ENCODE results near the gene MST1R.
"Not testable (repeated sequence)": the region's sequence is repeated elsewhere in the genome, so short reads cannot be mapped to it uniquely, and the experiment has no call there.

MST1R gene

GRCh38 chr3:49911611-49912010 is 7.9 kb upstream of the MST1R start:
- DNase-seq (ENCODE audit: low spot score), result no peak

DNA sequence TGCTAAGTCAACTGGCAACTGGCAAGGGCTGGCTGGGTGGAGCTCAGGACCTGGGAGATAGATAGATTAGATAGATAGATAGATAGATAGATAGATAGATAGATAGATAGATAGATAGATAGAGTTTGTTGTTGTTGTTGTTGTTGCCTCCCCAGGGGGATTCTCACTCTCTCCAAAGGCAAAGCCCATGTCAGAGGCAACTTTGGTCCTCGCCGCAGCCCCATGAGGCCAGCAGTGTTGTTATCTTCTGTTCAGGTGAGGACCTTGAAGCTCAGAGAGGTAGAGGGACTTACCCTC is 7.4 kb upstream of the MST1R start:
- DNase-seq (ENCODE audit: low spot score), result no peak

- DNase-seq (ENCODE audit: low spot score), result no peak
Measured at GRCh38 chr3:49910409-49911123, 6.9 kb upstream of the MST1R start.

DNA sequence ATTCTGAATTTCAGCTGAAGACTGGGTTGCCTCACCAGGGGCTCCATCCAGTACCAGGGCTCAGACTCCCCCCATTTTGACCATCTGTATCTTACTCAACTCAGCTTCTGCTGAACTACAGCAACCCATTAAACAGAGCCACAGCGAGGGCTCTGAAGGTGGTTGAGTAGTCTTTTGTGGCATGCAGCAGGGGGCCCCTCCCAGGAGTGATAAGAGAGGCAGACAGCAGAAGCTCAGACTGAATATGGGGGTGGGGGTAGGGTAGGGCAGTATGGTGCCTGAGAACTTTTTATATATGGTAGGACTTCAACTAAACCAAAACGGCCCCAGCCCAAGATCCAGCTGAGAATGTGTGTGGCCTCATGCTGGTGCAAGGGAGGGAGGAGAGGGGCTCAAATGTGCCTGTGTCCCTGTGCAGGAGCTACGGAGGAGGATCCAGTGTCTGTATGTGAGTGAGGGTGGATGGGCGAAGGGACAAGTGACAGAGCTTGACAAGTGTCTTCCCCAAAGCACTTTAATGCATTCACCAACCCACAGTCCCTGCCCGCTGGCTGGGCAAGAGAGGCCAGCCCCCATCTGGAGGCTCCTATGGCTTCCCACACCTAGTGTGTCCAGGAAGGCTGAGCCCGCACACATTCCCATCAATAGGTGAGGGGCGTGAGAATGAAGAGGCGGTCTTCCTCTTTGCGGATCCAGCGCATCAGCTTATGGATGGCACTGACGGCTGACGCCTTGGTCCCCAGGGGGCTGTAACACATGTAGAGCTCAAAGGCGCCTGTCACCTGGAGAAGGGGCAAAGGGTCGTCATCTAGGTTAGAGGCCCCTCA is 4.9 kb upstream of the MST1R start:
- no peak for DNase-seq (ENCODE audit: low spot score)

GRCh38 chr3:49906073-49906743 is 2.5 kb upstream of the MST1R start:
- DNase-seq (ENCODE audit: low spot score), result peak; percentile 45

- not testable (repeated sequence) for DNase-seq (ENCODE audit: low spot score)
Measured at GRCh38 chr3:49904448-49904847, 775 bp upstream of the MST1R start.

GRCh38 chr3:49902511-49903345 is 945 bp downstream of the MST1R start:
- DNase-seq (ENCODE audit: low spot score), result no peak

- DNase-seq (ENCODE audit: low spot score), result no peak
Measured at GRCh38 chr3:49901366-49902339, 2.0 kb downstream of the MST1R start.

- DNase-seq (ENCODE audit: low spot score), result no peak
Measured at GRCh38 chr3:49900491-49901153, 3.1 kb downstream of the MST1R start.

DNA sequence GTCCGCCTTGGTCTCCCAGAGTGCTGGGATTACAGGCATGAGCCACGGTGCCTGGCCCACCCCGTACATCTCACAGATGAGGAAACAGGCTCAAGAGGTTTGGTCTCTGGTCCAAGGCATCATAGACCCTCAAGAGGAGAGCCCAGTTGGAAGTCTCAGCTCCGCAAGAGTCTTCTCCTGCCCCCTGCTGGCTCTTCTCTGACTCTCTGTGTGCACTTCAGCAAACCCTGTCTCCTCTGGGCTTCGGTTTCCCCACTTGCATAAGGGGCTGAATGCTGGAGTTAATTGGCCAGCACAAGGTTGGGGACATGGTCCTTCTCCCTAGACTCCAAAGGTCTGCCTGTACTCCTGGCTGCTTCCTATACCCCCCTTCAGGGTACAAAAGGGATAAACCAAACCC is 3.9 kb downstream of the MST1R start:
- no peak for DNase-seq (ENCODE audit: low spot score)

DNA sequence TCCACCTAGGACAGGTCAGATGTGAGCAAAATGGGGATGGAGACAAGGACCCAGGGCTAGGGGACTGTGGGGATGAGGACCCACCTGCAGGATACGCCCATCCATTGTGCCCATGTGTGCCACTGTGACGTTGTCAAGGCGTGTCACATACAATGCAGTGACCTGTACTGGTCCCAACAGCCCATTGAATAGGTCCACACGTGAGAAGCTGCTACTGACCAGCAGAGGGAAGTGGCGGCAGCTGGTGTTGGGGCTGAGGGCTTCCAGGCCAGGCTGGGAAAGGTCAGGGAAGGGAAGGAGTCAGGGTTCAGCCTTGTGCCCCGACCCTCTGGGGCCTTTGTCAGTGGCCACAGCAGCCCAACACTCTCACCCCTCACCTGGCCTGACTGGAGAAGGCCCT is 4.7 kb downstream of the MST1R start:
- no peak for DNase-seq (ENCODE audit: low spot score)

DNA sequence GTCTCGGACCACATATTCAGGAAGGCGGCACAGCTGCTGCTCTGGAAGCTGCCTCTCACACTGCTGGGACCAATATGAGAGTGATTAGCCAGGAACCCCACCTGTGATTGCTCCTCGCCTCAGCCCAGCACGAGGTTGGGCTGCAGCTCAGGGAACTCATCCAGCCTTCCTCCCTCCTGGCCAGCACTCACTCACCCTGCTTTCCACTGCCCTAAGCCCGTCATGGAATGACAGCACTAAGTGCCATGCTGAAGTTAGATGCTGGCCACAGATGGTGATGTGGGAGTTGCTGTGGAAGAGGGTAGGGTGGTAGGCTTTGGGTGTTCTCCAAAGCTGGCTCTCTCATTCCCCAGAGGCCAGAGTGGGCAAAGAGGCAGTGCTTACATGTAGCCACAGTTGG is 7.3 kb downstream of the MST1R start:
- no peak for DNase-seq (ENCODE audit: low spot score)

DNA sequence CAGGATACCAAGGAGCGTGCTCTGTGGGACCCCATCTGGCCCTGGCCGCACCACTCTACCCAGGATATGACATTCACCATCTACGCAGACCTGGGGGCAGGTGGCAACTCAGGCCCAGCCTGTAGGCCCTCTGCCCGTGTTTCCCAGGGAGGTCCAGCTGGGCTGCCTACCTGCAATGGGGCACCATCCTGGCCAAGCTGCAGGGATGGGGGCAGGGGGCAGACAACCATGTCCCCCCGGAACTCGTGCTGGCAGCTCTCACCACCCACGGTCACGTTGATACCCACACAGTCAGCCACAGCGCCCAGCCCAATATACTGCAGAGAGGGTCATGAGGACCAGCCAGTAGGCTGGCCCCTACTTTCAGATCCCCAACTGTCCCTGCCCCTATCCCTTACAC is 7.9 kb downstream of the MST1R start:
- no peak for DNase-seq (ENCODE audit: low spot score)

DNA sequence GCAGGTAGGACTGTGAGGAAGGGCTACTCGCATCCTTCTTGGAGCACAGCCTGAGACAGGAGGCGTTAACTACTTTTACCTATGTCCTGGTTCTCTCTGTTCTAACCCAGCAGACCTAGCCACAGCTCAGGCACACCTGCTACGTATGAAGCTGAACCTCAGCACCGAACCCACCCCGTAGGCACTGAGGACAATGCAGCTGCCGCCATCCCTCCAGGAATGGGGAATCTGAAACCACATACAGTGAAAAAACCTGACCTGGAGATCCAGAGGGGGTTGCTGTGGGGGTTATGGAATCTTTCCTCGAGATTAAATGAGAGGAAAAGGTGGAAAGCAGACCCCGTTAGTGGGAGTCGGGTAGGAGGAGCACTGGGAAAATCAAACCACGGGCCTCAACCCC is 14.4 kb downstream of the MST1R start:
- DNase-seq (ENCODE audit: low spot score), result no peak

DNA sequence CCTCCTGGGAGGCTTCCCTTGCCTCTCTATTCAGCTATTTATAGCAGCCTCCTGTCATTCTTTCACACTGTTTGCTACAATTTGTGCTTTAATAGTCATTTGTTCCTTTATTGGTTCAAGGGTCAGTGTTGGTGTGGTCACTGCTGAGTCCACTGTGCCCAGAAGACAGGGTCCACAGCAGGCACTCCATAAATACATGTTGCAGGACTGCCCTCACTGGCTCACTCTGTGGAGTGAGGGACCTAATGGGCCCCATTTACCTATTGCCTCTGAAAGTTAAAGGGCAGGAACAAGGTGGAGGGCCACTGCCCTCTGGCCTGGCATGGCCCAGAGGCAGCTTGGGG is 16.8 kb downstream of the MST1R start:
- DNase-seq (ENCODE audit: low spot score), result no peak

DNA sequence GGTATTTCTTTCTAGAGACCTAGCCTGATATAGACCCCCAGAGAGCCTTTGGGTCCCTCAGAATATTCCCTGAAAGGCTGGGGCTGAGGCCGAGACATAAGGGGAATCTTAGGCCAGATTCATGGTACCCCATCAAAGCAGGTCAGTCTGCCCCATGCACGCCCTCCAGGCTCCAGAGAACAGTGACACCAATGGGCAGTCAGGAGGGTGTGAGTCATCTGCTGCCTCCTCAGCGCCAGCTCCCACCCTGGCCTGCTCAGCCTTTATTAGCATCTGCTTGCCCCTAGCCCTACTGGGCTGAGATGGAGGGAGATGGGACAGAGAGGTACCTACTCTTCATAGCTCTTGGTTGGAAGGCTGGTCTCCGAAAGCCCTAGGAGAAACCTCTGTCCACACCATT is 19.7 kb downstream of the MST1R start:
- DNase-seq (ENCODE audit: low spot score), result no peak

DNA sequence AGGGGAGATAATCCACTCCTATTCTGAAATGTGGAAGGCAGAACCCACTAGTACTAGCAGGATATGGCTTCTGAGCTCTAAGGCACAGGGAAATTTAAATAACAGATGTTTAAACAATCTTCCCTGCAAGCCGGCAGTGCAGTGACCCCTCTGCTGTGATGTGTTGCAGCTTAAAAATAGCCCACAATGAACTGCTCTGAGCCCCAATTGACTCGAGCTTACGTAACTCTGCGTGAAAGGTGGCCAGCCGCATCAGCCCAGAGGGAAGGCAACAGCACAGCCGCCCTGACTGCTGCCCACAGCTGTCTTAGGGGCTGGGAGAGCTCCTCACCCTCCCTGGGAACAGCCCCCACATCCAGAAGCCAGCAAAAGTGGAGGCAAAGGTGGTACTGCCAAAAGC is 21.5 kb downstream of the MST1R start:
- no peak for DNase-seq (ENCODE audit: low spot score)

DNA sequence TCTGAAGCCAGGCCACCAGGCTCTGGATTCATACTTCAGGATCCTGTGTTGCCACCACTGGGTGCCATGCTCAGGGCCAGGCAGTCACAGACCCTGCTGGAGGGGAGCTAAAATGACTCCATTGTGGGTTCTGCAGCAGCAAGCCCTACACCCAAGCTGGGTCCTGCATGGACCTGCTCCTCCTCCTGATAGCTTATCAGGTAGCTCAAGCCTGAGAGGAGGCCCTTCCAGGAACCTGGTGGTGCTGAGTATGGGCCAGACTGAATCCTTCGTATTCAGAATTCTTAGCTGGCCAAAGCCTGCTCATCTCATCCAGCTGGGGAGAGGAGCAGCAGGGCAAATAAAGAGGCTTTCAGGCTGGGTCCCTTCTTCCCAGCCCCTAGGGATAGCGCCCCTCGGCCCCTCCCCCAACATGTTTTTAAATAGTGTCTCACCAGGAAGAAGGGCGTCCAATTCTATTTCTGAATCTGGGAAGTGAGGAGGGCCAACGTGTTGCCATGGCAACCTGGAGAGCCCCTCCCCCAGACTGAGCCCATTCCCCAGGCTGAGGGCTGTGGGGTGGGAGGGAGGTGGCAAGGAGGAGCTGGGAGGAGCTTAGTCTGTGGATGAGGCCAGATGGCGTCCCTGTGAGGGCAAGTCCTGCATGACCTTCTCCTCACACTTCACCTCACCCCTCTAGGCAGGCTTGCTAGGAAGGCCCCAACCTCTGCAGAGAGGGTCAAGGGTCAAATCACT is 22.9 kb downstream of the MST1R start:
- peak; percentile 39 for DNase-seq (ENCODE audit: low spot score)

DNA sequence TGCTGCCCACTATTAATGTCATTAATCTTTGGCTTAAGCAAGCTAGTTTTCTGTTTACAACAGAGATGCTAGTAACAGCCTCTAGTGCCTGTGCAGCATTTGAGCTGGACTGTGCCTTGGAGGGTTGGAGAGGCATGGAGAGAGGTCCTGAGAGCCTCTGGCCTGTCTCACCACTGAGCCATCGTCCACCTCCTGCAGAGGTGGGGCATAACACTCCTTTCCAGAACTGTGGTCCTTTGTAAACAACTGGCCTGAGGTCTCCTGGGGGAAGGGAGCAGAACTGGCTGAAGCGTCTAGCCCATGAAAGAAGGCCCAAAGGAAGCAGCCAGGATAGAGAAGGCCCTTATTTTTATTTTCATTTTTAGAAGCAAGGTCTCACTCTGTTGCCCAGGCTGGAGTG is 24.0 kb downstream of the MST1R start:
- DNase-seq (ENCODE audit: low spot score), result no peak

- DNase-seq (ENCODE audit: low spot score), result no peak
Measured at GRCh38 chr3:49878686-49879085, 25.0 kb downstream of the MST1R start.
